ENCODE measurements around the gene RFX7.

Gene RFX7

DNA sequence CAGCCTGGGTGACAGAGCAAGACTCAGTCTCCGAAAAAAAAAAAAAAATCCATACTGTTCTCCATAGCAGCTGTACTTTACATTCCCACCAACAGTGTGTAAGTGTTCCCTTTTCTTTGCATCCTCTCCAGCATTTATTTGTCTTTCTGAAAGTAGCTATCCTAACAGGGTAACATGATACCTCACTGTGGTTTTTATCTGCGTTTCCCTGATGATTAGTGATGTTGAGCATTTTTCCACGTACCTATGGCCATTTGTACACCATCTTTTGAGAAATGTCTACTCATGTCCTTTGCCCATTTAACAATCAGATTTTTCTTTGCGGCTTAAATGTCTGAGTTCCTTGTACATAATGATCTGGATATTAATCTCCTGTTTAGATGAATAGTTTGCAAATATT, 119.3 kb downstream of the RFX7 start:
- DNase-seq = no peak

DNA sequence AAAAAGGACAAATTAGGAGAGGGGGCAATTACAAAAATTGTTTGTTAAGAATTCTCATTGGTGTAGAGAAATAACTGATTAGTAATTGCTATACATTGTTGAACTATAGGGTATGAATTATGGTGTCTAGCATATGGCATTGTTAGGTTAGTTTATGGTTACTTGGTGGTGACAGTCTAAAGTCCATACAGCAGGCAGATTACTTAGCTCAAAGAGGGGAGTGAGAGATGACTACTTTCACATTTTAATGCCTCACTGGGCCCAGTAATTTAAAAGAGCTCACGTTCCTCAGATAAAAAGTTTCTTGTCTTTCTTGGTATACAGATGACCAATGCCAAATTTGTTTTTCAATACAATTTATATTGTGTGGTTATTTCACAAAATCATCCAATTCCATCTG, 137.8 kb downstream of the RFX7 start:
- DNase-seq = no peak

DNA sequence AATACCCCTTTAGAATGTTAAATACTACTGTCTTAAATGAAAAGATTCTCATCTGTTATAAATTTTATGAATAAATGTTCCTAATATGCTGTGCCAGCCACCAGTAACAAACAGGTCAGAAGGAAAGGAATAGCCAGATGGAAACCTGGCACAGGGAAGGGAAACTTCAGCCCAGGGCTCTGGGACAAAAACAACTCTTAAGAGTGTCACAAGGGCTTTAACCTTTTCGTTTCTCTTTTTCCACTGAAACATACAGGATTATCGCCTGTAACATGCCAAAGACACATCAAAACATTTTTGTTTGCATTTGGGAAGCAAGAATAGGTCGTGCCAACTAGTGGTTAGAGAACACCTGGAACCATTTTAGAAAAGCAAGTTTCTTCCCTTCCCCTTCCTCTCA, 141.2 kb downstream of the RFX7 start:
- no peak for DNase-seq

DNA sequence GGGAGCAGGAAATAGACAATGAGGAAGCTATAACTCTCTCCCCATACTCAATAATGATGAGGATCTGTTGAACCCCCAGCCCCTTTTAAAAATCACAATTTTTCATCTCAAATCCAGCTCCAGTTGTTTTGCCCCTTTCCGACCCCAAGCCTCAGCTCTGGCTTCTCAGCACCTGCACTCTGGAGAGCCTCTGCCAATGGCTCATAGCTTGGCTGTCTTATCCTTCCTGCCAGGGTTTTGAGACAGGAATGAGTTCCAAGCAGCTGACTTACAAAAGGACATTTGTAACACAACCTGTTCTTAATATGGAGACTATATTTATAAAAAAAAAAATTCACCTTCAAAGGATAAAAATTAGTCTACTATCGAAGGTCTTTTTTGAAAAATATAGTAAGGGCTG, 144.4 kb downstream of the RFX7 start:
- no peak for DNase-seq

DNA sequence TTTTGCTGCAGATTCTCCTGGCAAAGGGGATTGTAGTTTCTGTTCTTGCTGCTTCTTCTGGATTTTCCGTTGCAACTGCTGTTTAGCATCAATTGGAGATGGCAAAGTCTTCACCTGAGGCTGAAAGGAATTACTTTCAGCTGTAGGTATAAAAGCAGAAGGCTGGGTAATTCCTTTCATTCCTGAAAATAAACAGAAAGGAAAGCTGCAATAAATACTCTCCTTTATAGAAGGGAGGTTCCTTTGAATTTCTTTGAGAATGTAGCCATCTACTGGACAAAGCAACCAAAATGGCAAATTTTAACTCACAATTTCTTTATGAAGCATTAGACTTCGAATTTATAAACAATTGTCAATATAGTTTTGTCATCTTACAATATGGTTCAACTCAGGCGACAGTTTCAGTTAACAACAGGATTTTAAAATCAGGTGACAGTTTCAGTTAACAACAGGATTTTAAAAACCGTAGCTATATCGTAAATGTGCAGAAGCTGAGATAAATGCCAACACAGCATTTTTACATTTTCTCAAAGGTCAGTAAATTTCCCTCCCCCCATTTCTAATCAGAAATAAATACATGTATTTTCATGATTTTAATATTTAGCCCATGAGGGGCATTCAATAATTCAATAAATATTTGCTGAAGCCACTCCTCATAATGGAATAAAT, 145.3 kb downstream of the RFX7 start:
- no peak for DNase-seq

DNA sequence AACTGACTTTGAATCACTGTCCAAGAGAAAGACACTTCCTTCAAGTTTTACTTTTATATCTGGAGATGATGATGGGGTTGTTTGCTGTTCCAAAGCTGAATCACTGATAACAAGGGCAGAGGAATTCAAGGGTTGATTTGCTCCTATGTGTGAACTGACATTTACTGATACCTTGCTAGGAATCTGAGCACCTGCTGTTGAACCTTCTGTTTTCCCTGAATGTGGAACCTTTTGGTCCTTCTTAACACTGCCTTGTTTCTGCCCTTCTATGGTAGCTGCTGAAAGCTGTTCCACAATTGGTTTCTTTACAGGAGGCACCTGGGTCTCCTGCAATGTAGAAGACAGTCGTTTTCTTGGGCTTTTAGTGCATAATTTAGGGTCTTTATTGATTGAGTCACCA, 148.3 kb downstream of the RFX7 start:
- no peak for DNase-seq

DNA sequence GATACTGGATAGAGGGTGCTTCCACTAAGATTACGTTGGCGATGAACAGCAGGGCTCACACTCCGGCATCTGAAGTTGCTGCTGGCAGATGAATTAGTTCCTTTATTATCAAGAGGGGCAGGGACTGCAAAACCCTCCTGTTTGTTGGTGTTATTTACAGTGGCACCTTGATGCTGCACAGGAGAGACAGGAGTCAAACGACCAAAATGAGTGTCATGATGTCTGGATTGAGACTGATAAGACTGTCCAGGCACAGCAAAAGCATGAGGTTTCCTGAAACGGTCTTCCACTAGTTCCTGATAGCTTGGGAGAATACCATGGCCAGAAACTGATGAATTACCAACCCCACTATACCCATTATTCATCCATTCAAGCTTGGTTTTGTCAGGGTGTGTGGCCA, 149.5 kb downstream of the RFX7 start:
- DNase-seq = no peak

DNA sequence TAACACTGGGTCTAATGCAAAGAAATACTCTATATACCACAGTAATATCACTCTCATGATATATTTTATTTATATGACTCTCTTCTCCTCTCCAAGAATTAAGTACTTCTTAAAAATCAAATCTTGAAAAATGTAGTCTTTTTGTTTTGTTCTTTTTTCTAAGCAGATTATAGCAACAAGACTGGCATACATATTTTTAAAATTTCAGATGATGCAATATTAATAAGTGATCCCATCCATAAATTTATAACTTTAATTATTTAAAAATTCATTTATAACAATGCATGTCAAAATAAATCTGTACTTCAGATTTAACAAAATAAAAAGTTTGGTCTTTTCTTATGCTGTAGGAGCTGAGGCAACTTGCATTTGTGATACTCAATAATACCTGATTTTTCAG, 155.3 kb downstream of the RFX7 start:
- DNase-seq = no peak

DNA sequence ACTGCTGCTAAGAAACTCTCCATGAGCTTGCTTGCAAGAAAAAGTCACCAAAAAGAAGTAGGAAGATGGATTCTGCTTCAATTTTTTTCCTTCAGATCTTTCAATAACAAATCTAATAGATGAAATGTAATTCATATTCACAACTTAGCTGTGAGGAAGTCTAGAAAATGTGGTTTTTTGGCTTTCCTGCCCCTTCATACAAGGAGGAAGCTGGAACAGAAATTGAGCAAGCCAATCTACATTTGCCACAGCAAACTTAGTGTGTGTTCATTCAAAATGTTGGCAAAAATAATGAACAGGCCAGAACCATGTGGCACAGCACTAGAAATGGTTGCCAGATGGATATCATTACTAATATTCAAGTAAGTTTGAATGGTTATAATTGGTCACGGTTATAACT, 157.1 kb downstream of the RFX7 start:
- DNase-seq = no peak

DNA sequence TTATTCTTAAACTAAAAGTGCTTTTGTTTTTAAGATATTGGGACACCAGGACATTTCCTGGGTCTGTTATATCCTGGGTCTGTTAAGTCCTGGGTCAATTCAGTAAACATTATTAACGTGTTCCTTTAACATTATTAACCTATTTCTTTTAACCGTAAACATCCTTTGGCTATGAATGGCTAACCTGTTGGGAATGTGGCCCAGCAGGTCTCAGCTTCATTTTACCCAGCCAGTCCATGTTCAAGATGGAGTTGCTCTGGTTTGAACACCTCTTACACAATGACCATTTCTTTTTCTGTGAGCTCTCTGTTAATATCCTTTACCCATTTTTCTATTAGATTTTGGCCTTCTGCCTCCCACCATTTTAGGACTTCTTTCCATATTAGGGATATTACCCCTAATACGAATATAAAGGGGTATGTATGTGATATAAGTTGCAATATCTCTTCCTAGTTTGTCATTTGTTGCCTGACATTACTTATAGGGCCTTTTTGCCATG, 161.4 kb downstream of the RFX7 start:
- DNase-seq = no peak

DNA sequence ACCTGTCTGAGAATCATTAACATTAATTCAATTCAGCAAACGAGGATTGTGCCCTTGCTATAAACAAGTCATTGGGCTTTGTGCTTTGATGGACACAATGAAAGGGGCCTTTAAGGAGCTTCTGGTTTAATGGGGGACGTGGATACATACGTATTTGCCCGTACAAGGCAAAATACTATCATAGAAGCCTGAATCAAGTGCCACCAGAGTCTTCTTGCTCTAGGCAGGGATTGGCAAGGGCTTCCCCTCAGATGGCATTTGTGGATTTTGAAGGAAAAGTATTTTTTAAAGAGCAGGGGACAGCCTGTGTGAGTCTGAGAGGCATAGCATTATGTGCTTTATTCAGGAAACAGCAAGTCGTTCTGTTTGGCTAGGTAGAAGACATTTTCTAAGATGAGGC, 166.6 kb downstream of the RFX7 start:
- DNase-seq = no peak

DNA sequence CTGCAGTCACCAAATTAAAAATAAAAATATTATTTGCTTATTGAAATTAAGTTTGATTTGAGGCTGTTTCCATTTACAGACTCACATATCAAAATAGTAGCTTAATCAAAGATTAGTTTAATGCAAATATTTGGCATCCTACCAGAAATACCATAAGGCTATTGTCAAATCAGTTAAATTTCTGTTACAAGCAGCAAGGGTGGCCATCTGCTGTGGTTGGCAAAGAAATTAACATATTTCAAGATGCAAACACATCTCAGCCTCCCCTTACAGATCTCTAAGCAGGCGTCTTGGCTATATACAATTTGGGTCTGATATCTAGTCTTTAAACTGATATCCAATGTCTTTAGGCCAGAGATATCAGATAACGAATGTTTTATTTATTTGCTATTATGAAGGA, 167.0 kb downstream of the RFX7 start:
- DNase-seq = no peak

DNA sequence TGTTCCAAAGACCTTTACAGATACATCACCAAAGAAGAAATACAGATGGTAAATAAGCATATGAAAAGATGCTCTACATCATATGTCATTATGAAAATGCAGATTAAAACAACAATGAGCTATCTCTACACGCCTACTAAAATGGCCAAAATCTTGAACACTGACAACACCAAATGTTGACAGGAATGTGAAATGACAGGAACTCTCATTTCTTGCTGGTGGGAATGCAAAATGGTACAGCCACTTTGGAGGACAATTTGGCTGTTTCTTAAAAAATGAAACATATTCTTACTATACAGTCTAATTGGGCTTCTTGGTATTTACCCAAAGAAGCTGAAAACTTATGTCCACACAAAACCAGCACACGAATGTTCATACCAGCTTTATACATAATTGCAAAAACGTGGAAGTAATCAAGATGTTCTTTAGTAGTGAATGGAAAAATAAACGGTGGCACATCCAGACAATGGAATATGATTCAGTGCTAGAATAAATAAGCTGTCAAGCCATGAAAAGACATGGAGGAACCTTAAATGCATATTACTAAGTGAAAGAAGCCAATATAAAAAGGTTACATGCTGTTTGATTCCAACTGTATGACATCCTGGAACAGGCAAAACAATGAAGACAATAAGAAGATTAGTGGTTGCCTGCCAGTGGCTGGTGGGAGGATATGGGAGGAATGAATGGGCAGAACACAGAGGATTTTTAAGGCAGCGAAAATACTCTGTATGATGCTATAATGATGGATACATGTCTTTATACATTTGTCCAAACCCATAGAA, 169.0 kb downstream of the RFX7 start:
- no peak for DNase-seq

DNA sequence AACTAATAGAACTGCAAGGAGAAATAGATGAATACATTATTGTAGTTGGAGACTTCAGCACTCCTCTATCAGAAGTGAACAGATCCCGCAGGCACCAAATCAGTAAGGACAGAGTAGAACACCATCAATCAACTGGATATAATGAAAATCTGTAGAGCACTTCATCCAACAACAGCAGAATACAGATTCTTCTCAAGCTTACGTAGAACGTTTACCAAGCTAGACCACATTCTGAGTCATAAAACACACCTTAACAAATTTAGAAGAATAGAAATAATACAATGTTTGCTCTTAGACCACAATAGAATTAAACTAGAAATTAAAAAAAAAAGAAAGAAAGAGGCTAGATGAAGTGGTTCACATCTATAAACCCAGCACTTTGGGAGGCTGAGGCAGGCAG, 179.5 kb downstream of the RFX7 start:
- DNase-seq = no peak

DNA sequence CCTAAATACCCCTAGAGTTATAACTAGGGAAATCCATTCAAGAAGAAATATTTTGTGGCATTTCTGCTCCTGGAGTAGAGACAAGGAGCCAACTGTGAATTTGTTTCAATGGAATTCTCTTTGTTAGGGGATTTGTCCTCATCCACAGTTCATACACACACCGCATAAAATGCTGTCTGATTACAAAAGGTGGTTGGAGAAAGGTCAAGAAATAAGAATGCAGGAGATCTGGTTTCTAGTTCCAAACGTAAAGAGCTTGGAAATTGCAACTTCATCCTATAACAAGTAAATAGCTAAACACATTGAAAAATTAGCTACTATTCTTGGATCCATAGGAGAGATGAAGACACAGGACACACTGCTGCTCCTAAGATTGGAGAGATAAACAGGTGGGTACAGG, 184.0 kb downstream of the RFX7 start:
- no peak for DNase-seq

DNA sequence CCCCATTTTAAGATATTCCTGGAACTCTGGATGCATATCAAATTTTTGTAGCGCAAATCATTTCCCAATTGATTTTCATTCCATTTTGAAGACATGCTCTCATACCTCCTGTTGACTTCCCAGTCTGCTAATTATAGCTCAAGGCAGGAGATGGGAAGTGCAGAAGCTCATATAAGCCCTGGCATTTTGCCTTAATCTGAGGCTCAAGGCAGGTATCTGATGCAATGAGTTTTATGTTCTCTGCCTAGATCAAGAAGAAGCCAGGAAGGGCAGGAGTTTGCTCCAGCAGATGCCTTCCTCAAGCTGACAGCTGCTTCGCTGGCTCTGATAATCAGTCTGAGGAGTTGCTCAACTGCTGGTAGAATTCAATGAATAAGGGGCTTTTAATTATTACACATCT, 184.7 kb downstream of the RFX7 start:
- DNase-seq = no peak

DNA sequence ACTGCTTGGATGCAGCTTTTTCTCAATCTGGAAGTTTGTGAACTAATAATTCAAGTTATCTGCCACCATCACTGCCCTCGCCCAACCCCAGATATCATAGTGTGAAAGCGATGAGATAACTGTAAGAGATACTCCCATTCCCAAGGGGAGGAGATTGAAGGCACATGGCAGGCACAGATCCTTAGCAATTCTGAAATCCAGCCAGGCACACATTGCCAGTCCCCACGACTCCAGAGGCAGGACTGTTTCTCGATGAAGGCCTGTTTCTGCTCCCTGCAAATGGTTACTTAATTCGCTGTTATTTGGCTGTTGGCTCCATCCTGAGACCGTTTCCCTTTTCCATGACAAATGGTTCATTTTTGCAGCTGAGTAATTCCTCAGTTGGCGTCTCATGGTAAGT, 187.1 kb downstream of the RFX7 start:
- DNase-seq = no peak

DNA sequence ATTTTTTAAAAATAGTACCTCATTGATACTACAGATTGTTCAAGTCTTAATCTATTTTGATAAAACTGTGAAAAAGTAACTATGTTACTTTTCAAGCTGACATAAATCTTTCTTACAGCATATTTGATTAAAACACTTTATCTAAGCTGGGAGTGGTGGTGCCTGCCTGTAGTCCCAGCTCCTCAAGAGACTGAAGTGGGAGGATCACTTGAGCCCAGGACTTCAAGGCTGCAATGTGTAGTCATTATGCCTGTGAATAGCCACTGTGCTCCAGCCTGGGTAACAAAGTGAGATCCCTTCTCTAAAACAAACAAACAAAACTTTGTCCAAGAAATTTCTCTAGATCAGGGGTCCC, 190.7 kb downstream of the RFX7 start:
- DNase-seq = no peak

DNA sequence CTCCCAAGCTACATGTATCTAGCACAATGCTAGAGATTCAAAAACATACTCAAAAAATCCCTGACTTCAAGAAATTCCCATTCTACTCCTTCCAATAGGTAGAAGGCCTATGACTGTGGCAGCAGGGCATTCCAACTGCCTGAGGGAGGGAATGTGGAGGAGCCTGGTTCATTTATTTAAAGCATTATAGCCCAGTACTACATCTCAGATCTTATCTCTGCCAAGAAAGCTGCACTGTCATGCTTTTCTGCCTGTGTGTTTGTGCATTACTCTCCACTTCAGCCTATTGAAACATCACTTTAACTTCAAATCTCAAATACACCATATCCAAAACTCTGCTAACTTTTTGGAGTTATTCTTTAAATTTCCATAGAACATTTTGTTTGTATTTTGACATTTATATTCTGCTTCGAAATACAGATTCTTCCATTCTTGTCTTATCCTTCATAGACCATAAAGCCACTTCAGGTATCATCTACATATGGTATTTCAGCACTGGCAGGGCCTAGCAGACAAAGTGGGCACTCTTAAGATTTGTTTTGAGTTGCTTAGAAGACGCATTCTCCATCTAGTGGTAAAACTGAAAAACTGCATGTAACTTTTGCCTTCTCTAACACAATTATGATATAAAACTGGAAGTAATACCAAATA, 191.2 kb downstream of the RFX7 start:
- peak; percentile 49 for DNase-seq

DNA sequence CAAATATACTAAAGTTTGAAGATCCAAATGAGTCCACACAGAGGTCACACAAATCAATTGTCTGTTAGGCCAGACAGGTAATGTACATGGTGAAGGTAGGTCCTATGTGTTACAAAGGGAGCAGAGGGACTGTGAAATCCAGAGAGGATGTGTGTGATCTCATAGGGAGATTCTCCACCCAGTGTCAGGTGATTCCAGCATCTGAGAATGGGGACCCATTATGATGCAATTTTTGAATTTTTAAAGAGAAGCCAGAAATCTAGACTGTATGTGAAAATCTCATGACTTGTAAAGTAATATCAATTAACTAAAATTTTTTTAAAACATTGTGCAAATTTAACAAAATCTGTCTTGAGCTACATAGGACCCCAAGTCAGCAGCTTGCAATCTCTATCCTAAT, 192.0 kb downstream of the RFX7 start:
- no peak for DNase-seq

DNA sequence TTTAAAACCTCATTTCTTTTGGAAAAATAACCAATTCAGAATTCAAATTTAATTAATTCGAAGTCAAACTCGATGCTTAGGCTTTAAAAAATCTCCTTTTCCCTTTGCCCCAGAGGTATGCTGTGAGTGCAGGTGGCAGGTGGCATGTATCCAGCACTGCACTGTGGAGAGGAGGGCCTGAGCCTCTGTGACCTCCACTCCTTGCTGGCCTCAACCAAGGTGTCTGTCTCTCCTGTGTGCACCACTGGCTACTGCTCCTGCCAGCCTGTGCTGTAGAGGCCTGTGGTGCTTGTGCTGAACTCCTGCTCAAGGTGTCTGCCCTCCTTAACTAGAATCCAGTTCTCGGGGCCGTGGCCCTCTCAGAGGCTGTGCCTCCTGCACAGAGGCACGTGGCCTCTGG, 194.1 kb downstream of the RFX7 start:
- DNase-seq = no peak

DNA sequence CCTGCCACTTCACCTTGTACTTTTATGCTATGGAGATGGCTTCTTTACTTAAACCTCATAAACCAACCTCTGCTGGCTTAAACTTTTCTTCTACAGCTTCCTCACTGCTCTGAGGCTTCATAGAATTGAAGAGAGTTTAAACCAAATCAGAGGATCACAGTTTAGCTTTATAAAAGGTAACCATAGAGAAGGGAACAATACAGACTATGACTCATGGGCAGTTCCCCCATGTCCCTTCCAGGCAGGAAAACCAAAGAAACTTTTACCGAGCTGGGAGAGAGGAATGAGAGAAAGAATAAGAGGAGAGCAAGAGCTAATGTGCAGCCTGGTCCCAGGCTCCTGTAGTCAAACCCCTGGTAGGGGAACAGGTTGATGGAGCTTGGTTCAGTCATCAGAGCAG, 196.3 kb downstream of the RFX7 start:
- no peak for DNase-seq

DNA sequence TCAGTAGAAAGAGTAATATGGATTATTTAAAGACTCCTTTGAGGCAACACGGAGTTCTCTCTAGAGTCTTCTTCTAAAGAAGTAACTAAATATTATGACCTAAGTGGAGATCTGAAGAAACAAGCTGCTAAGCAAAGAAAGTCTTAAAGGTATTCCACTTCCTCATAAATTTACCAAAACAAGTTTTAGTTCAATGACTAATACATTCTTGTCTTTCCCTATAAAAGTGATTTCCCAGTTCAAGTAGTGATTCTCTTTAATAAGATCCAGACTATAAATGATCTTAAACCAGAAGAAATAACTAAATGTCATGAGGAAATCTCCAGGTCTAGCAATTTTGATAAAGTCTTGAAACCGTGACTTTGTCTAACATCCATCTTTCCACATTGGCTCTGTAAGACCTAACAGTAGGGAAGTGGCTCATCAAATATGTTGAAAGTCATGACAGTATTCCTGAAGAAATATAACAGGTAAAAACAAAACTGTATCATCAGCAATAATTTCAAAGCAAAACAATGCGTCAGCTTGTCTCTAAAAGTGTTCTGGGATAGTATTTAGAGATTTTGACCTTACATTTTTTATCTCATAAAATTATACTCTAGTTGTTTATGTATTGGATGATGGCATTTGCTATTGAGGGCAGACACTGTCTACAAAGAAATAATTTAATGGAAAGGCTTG, 198.5 kb downstream of the RFX7 start:
- no peak for DNase-seq
